ENCODE data around the gene DPT. TPM values are rescaled to one million over a fixed set of nuclear protein-coding genes. Genes with fewer than 3 reads are reported as not detected.
A peak's percentile ranks its signal among the peaks of the same experiment; 100 is the strongest.
"Not testable (repeated sequence)": the region's sequence is repeated elsewhere in the genome, so short reads cannot be mapped to it uniquely, and the experiment has no call there.

Gene DPT
- not detected in 2 replicates for polyA plus RNA-seq (2014; cell fraction: cytosol; rRNA removed)
- not detected in 2 replicates for polyA plus RNA-seq (2014; cell fraction: nucleus; rRNA removed)

DNA sequence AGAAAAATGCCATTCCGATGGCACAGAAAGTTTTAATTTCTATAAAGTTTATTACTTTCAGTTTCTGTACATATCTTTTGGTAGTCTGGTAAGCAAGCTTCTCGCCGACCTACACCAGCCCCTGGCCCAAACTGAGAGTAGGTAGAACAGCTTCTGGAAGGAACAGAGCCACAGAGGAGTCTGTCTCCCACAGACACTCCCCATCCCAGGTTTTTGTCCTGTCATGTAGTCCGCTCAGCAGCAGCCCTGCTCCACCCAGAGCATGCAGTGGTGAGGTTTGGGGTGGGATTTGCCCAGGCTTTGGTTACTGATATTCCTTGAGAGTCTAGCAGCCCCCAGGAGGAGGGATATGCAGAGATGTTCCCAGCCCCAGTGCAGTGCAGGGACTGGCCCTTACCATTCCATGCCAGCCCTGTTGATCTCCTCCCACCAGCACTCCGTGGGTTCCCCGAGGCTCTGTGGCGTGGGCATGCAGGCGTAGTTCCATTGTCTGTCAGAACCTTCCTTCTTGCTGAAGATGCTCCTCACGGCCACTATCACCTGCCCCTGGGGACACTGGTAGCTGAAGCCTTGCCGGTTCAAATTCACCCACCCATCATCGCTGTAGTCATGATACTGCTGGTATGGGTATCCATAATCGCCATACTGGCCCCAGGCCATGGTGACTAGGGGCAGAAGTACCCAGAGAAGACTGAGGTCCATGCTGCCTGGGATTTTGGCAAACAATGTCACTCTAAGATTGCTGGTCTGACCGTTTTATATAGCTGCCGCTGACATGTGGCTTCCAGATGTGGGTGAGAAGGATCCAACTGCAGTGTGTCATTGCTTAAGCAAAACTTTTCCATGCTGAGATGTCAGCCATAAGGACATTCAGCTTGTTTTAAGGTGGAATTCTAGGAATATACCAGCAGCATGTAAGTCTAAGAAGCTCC is at the start of gene DPT:
Gene DPT (minus strand): TSS at position 734 of the 932 bp plus-strand sequence. CDS start 32 bp downstream, at position 702.
- no peak for DNase-seq (ENCODE audit: low spot score)

DNA sequence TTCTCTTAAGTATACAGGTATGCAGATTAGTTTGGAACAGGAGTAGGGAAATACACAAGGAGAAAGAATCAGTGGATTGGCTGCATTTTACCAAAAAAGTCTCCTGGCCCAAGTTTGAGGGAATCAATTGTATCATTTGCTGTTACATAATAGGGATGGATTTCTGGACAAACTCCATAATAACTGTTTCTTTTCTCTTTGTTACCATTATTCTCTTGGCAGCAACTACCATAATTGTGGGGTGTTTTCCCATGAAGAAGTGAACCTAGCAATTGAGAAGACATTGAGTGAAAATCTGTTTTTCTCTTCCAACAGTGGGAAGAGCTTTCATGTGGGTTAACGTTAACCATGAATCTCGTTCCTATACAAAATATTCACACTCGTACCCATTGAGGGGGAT is 46.4 kb upstream of the DPT start:
- DNase-seq (ENCODE audit: low spot score): no peak

DNA sequence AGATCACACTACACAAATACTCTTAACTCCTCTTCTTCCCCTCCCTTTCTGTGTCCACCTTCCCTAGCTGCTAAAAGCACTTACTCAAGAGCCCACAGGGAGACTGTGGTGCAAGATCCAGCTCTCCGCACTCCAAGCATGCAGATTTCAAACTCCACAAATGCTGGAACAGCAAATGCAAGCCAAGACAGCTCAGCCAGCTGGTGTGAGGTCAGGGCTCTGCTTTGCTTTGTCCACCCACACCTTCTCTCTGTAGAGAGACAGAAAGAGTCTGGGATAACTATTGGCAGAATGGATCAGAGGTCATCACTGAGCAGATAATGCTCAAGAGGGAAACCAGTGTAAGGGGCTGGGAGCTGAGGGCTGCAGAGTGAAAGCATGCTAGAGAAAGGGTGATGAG is 45.2 kb upstream of the DPT start:
- DNase-seq (ENCODE audit: low spot score): no peak

DNA sequence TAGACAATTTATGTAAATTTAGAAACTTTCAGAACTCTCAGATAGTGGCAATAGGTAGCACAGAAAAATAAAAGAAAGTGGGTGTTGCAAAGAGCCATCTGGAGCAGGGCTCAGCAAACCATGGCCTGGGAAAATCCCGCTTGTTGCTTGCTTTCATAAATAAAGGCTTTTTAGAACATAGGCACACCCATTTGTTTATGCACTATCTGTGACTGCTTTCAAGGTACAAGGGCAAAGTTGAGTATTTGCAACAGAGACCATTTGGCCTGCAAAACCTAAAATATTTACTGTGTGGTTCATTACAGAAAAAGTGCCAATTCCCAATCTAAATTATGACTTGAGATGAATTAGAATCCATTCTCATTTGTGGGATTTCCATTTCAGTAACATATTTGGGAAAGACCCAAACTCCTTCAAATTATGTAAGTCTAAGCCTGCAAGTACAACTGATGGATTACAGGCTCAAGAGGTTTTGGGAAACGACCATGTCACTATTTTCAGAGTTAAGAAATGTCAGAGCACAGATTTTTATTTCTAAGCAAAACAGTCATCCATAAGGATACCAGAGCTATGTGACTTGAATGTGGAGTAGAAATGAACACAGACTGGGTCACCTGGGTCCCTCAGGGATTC is 43.5 kb upstream of the DPT start:
- no peak for DNase-seq (ENCODE audit: low spot score)

DNA sequence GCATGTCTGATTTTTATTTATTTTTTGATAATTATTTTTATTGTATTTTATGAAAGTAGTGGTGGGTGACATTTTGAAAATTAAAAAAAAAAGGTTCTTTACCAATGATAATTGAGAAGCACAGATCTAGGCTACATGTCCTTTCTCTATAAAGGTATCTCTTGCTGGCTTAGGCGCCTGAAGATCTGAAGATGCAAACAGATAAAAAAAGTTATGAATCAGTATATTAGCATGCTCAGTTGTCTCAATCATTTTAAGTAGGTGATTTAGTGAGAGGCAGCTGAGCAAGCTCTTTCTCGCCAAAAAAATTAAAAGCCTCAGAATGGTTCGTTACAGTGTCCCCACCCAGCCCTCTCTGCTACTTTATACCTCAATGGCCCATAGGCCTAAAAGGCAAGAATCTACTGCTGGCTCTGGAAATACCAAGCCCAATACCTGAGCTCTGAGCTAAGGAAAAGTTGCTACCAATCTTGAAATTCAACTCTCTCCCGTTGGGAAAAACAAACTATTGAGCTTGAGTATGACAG is 42.2 kb upstream of the DPT start:
- no peak for DNase-seq (ENCODE audit: low spot score)

DNA sequence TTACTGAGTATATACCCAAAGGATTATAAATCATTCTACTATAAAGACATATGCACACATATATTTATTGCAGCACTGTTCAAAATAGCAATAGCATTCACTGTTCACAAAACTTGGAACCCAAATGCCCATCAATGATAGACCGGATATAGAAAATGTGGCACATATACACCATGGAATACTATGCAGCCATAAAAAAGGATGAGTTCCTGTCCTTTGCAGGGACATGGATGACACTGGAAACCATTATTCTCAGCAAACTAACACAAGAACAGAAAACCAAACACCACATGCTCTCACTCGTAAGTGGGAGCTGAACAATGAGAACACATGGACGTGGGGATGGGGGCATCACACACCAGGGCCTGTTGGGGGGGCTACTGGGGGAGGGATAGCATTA is 40.9 kb upstream of the DPT start:
- not testable (repeated sequence) for DNase-seq (ENCODE audit: low spot score)

DNA sequence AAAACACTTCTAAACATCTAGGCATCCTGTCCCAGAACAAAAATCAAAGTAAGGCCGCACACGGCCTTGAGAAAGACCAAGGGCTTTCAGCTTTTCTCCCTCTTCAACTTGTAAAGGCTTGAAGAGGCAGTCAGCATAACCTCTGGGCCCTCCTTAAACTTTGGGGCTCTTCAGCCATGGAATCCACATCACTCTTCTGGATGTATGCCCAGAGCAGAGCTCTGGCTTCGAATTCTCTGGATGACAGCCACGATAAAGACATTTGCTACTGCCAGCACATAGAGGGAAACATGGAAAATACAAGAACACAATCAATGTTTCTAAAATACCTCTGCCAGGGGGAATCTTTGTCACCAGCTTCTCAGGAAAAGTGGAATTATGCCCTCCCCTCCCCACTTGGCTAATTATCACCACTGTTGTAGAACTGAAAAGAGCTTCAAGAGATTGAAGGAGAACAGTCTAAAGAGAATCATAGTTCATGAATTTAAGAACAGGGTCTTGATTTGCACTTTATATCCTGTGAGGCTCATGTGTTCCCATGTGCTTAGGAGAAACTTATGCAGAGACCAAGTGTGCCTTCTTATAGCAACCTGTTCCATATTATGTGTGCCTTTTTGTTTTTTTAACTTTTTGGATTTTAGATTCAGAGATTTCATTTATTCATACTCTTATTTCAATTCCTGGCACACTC is 39.0 kb upstream of the DPT start:
- DNase-seq (ENCODE audit: low spot score): no peak

DNA sequence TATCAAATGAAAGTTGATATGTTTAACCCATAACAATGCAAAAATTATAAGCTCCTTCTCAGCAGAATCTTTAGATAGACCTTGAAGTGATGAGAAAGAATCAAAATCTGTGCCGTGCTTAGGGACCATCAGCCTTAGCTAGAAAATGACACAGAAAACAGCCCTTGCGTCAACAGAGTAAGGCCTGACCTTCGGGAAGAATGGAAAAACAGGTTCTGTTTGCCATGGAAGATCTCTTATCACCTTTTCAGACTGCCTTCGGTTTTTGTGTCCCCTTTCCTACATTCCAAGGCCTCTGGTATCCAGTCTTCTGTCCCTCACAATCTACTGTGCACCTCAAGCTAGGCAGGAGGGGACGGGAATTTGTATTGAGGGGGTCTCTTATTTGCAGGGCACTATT is 37.6 kb upstream of the DPT start:
- DNase-seq (ENCODE audit: low spot score): no peak

DNA sequence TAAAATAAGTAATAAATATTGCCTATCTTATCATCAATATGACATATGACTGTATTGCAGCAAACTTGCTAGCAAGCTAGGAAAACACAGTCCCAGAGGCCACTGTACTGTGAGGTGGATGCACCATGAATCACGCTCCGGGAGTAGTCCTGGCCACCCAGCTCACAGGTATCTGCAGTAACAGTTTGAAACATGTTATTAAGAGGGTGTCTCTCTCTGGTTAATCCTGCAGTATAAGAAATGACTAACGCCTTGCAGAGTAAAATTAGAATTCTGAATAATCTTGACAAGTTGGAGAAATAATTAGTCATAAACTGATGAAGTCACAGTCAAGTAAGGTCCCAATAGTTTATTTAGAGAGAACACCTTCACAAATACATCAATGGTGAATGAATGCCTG is 34.0 kb upstream of the DPT start:
- no peak for DNase-seq (ENCODE audit: low spot score)

DNA sequence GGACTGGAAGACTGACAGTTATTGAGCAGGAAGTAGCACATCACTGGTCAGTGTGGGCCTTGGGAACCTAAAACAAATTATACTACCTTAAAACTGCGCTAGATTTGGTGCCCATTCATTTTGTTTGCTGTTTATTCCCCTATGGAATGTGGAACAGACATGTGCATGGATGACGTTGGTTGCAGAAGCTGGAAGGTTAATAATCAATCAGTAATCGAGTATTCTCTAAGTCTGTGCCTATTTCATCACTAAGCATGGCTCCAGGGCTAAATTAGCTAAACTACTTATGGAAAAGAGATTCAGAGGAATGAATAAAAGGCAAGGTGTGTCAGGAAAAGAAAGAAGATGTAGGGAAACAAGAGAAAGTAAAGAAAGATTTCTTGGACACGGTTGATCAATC is 33.5 kb upstream of the DPT start:
- DNase-seq (ENCODE audit: low spot score): no peak

DNA sequence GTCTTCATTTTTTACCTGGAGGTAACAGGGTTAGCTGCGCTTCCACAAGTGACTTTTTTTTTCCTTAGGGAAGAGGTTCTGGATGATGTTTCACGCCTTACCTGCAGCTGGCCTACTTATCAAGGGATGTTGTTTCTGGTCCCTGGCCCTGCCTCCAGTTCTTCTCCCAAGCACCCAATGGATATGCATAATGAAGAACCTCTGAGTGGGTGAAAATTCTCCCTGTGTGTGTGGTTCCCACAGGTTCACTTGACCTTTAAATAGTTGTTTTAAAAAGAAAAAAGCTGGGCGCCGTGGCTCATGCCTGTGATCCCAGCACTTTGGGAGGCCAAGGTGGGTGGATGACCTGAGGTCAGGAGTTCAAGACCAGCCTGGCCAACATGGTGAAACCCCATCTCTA is 31.8 kb upstream of the DPT start:
- DNase-seq (ENCODE audit: low spot score): no peak

DNA sequence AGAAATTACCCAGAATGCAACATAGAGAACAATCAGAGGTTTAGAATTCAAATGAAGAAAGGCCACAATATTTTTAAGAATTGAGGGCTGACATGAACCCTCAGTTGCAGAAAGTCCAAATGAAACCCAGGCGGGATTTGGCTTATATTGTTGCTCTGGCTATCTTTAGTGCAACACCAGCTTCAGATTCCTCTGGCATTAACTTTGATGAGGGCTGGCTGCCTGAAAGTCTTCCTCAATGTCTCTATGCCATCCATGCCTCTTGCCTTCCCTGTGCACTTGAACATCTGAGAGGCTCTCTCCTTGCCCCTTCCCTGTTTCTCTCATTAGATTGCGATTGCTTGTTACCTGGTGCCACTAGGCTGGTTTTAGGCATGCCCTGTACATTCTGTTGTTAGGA is 31.2 kb upstream of the DPT start:
- no peak for DNase-seq (ENCODE audit: low spot score)

DNA sequence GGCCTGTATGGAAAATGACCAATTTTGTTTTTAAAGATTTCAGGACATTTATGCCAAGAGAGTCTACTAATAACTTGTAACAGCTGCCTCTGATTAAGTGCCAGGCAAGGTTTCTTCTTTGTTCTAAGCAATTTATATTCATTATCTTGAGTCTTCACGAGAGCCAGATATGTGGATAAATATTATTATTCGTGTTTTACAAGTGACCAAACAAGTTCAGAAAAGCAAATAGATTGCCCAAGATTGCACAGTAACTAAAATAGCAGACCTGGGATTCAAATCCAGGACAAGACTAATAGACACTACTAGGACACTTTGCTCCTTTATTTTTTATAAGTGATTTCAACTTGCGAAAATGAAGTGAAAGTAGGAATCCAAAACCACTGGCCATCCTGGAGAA is 30.1 kb upstream of the DPT start:
- DNase-seq (ENCODE audit: low spot score): no peak

DNA sequence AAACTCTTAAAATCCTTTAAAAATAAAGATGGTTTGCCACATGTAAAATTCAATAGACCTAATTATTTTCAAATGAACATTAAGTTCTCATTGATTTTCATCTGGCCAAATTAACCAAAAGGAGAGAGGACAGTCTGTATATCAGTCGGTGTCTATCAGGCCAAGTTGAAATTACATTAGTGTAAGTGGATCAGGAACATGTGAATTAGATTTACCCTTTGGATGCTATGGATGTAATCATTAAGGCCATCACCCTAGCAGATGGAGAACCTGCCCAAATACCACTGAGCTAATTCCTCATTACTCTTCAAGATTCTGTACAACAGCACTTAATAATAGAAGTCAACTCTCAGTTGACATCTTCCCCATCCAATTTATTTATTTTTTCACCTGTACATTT is 29.5 kb upstream of the DPT start:
- DNase-seq (ENCODE audit: low spot score): peak; percentile 62

DNA sequence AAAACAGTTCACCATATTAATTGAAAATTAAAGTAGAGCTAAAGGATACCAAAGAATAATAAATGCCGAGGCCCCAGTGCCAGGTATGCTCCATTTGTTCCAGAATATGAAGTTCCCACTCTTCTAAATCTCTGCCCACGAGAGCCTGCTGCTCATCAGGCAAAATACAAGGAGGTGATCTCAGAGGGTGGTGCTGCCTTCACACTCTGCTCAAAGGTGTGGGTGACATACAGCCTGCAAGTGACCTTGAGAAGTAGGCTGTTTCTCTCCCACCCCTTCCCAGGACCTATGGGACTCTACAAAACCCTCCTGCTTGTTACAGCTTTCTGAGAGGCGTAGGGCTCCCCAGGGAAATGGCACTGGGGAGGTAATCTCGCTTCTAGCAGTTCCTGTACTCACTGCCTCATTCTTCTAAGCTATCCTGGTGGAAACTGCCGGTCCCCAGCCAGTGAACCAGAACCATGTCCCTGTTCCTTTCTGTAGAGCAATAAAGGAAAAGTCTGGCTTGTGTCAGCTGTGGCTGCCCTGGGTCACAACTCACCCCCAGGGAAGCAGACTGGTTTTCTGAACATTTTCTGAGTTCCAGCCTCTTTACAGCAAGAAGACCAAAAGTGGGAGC is 26.9 kb upstream of the DPT start:
- DNase-seq (ENCODE audit: low spot score): peak; percentile 74

DNA sequence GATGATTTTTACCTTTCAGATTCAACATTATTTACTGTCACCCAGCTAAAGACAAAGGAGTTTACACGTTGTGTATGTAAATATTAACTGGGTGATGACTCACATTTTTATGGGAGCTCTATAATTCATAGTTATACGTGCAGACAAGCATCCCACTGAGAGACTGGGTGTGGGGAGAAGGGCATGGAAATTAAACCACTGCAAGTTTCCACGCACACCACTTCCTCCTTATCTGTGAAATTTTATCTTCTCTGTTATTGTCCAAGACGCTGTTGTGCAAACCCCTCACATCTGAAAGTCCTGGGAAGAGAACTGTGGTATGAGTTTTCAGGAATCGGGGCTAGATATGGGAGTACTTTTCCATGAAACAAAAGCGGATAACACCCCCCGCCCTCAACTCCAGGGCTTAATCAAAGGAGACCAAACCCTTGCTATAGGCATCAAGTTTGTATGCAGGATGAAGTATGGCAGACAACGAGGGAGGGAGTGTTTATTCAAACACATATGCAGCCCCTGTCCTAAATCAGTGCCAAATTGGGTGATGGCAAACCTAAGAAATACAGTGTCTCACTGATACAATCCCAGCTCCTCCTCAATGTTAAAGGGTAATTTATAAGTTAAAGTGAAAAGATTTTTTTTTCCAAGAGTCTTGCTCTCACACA is 23.3 kb upstream of the DPT start:
- no peak for DNase-seq (ENCODE audit: low spot score)

DNA sequence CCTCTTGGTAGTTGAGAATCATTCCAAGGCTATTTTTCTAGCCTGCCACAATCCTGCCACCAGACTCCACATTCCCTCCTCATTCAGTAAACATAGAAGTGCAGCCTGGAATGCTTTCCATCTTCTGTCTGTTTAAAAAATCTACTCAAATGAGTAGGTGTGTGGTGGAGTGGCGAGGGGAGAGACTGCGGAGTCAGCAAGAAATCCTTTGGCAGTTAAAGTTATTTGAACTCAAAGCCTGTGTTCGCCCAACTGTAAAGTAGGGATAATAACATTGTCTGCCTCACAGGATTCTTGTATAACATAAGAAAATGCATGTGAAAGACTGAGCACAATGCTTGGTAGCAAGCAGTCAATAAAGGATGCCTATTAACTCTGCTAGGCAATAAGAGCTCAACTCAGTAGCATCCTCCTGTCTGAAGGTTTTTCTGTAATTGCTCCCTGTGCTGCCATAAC is 22.2 kb upstream of the DPT start:
- no peak for DNase-seq (ENCODE audit: low spot score)

DNA sequence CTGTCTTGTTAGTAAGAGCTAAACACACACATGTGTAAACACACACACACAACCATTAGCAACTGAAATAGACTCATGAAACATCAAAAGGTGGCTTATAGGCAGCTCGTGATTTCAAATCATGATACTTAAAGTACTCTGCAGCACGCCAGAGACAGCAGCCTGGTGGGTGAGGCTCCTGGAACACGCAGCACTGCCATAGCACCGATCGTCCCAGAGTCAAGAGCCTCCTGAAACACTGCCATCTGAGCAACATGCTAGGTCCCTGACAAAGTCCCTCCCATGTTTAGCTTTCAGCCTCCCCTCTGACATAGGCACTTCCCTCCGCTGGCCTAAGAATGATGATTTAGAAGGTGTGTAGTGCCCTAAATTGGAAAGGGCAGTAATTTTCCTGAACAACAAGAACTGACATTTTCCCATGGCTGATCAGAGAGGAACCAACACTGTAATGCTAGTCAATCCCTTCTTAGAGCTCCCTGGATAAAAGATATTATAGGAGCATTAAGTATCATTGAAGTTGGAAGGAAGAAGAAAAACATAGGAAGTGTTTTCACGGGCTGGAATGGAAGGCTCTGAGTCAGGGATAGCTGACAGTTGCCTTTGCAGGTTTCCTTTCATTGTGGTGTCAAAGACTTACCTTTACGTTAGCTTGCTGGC is 14.1 kb upstream of the DPT start:
- DNase-seq (ENCODE audit: low spot score): no peak

DNA sequence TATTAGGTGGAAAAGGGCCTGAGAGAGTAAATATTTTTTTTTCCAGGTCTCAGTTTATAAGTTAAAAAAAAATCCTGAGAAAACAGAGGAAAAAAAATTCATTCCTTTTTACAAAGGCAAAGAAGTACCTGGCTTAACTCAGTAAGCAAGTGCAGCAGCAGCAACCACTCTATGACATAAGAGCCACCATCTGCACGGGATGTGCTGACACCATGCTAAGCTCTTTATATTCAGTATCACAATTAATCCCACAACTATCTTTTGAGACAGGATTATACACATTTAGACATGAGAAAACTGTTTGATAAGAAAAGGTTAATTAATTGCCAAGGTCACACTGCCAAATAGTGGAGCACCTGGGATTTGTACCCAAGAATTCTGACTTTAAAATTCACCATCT is 13.4 kb upstream of the DPT start:
- DNase-seq (ENCODE audit: low spot score): no peak

DNA sequence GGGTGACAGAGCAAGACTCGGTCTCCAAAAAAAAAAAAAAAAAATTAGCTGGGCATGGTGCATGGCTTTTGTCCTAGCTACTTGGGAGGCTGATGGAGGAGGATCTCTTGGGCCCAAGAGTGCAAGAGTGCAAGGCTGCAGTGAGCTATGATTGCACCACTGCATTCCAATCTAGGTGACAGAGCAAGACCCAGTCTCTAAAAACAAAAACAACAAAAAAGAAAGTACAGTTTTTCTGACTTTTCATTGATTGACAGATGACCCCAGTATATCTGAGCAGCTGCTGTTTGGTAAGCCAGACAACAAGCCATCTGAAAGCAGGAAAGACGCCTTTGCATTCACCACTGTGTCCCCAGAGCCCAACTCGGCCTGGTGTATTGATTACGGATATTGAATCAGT is 10.9 kb upstream of the DPT start:
- no peak for DNase-seq (ENCODE audit: low spot score)
